HepG2 (cell line): ENCODE measurements around the gene PLEKHG5. TPM values are rescaled to one million over a fixed set of nuclear protein-coding genes. Genes with fewer than 3 reads are reported as not detected.

Experiments used
- ATRX ChIP-seq: sonication (generic); formaldehyde crosslinking; IDR thresholded peaks from 2 replicates; pipeline ENCODE4 v1.4.0; 2020; ENCODE audit warnings: missing genetic modification reagents, borderline replicate concordance
- CEBPB ChIP-seq: IDR thresholded peaks from 2 replicates; pipeline ENCODE4 v1.6.1; 2011; ENCODE audit warnings: low read depth, low read length, improper control_type of control experiment, borderline replicate concordance
- GATA4 ChIP-seq: sonication (generic); IDR thresholded peaks from 2 replicates; pipeline ENCODE4 v1.6.1; 2016; ENCODE audit warnings: antibody characterized with exemption, low read depth, borderline replicate concordance
- HNRNPL ChIP-seq: fragments of 200-400 bp; formaldehyde crosslinking; IDR thresholded peaks from 2 replicates; pipeline ENCODE4 v1.6.1; 2017; ENCODE audit warnings: mild to moderate bottlenecking, low read depth, low read length
- HOXA9 ChIP-seq: sonication (generic); formaldehyde crosslinking; IDR thresholded peaks from 2 replicates; pipeline ENCODE4 v1.8.1; 2022; ENCODE audit warnings: missing genetic modification reagents, mild to moderate bottlenecking, moderate library complexity, borderline replicate concordance
- JUNB ChIP-seq: sonication (generic); formaldehyde crosslinking; IDR thresholded peaks from 2 replicates; pipeline ENCODE4 v1.8.0; 2022; ENCODE audit warnings: missing genetic modification reagents, mild to moderate bottlenecking, borderline replicate concordance
- KDM5B ChIP-seq: sonication (generic); formaldehyde crosslinking; IDR thresholded peaks from 2 replicates; pipeline ENCODE4 v1.4.0; 2020; ENCODE audit warnings: missing genetic modification reagents, mild to moderate bottlenecking, borderline replicate concordance
- MED1 ChIP-seq: sonication (generic); formaldehyde crosslinking; IDR thresholded peaks from 2 replicates; pipeline ENCODE4 v1.4.0; 2020; ENCODE audit warnings: missing genetic modification reagents
- NR2F6 ChIP-seq, 2 experiments: IDR thresholded peaks; 2 replicates each; pipeline ENCODE4 v1.6.1; 2016; ENCODE audit warnings: antibody characterized with exemption in 1 of 2, mild to moderate bottlenecking in 1 of 2
- PAX8 ChIP-seq: sonication (generic); formaldehyde crosslinking; IDR thresholded peaks from 2 replicates; pipeline ENCODE4 v1.8.0; 2022; ENCODE audit warnings: mild to moderate bottlenecking, missing genetic modification reagents, borderline replicate concordance
- SP1 ChIP-seq, 2 experiments: fragments of 450-650 bp in 1 of 2; sonication (generic) in 1 of 2; formaldehyde crosslinking in 1 of 2; IDR thresholded peaks; 2 replicates each; pipeline versions ENCODE4 v1.4.0 to v1.6.1; 2016 to 2020; ENCODE audit warnings: missing genetic modification reagents in 1 of 2
- YY1 ChIP-seq: IDR thresholded peaks from 2 replicates; pipeline ENCODE4 v1.6.1; 2011; ENCODE audit warnings: low read length, low read depth, moderate library complexity, mild to moderate bottlenecking; ENCODE audit not compliant: insufficient read depth, insufficient replicate concordance
- ZFX ChIP-seq: sonication (generic); formaldehyde crosslinking; IDR thresholded peaks from 2 replicates; pipeline ENCODE4 v1.4.0; 2020; ENCODE audit warnings: mild to moderate bottlenecking, low read depth, missing genetic modification reagents, moderate library complexity
- ZNF333 ChIP-seq: sonication (generic); formaldehyde crosslinking; IDR thresholded peaks from 2 replicates; pipeline ENCODE4 v1.4.0; 2020; ENCODE audit warnings: mild to moderate bottlenecking, missing genetic modification reagents, borderline replicate concordance
- ZNF446 ChIP-seq: sonication (generic); formaldehyde crosslinking; IDR thresholded peaks from 2 replicates; pipeline ENCODE4 v1.5.0; 2020; ENCODE audit warnings: mild to moderate bottlenecking, missing genetic modification reagents
- ZNF572 ChIP-seq: sonication (generic); formaldehyde crosslinking; IDR thresholded peaks from 2 replicates; pipeline ENCODE4 v1.5.1; 2020; ENCODE audit warnings: mild to moderate bottlenecking, missing genetic modification reagents
- ZNF724P ChIP-seq: sonication (generic); formaldehyde crosslinking; IDR thresholded peaks from 2 replicates; pipeline ENCODE4 v1.8.0; 2022; ENCODE audit warnings: missing genetic modification reagents, borderline replicate concordance
- polyA plus RNA-seq, 8 experiments: library from polyadenylated mRNA; depleted of rRNA in 3 of 8; stranded (reverse) in 7 of 8; unstranded in 1 of 8; fragments of >200 nt; fragmentation: Illumina TruSeq in 4 of 8; extraction: Trizol in 4 of 8; gene quantifications; 2 replicates each; pipeline versions ENCODE4 v1.2.1 to v1.2.3, GENCODE V29; 2011 to 2016; ENCODE audit warnings: low read depth in 4 of 8, missing spikeins in 1 of 8, mixed read lengths in 1 of 8; ENCODE audit not compliant: insufficient read depth in 1 of 8
- total RNA-seq, 5 experiments: library from RNA; depleted of rRNA; stranded (reverse); fragments of >200 nt; fragmentation: Illumina TruSeq; extraction: Trizol; gene quantifications; 2 replicates each; pipeline ENCODE4 v1.2.3, GENCODE V29; 2016; ENCODE audit warnings: low read depth in 1 of 5
- TF ChIP-seq, protein P1 (sequence below): sonication (generic); formaldehyde crosslinking; IDR thresholded peaks from 2 replicates; pipeline ENCODE4 v1.5.0; 2020; ENCODE audit warnings: mild to moderate bottlenecking, low read depth, missing genetic modification reagents, borderline replicate concordance
- TF ChIP-seq, protein P2 (sequence below): sonication (generic); formaldehyde crosslinking; IDR thresholded peaks from 2 replicates; pipeline ENCODE4 v1.4.0; 2020; ENCODE audit warnings: mild to moderate bottlenecking, missing genetic modification reagents
- TF ChIP-seq, protein P3 (sequence below): sonication (generic); formaldehyde crosslinking; IDR thresholded peaks from 2 replicates; pipeline ENCODE4 v1.4.0; 2020; ENCODE audit warnings: missing genetic modification reagents
- TF ChIP-seq, protein P4 (sequence below): IDR thresholded peaks from 2 replicates; pipeline ENCODE4 v1.6.1; 2016; ENCODE audit warnings: mild to moderate bottlenecking
- TF ChIP-seq, protein P5 (sequence below): sonication (generic); formaldehyde crosslinking; IDR thresholded peaks from 2 replicates; pipeline ENCODE4 v1.5.1; 2020; ENCODE audit warnings: mild to moderate bottlenecking, moderate library complexity, missing genetic modification reagents

Gene PLEKHG5
- total and polyA plus RNA-seq, 2 of the 13 experiments (the other 11 are each of a cell fraction or from before 2014, with no cell fraction given) = 1.9 to 3.5 TPM

DNA sequence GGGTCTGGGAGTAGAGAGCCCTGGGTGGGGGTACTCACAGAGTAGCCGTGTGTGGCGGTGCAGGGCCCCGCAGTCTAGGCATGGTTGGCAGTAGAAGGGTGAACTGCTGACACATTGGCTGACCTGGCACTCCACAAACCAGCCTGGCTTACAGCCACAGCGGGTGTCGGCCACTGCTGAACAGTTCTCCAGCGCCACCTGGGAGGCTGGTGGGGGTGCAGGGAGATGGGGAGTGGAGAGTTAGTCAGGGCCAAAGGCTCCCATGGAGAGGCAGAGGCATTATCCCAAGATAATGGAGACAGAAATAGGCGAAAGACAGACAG, 27.0 kb downstream of the PLEKHG5 start (continued):
- no peak for TF ChIP-seq HOXA9
- TF ChIP-seq, protein P1, sequence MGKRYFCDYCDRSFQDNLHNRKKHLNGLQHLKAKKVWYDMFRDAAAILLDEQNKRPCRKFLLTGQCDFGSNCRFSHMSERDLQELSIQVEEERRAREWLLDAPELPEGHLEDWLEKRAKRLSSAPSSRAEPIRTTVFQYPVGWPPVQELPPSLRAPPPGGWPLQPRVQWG = no peak
- TF ChIP-seq ZNF333 (CRISPR knock-in tag) = no peak
- TF ChIP-seq, protein P2, sequence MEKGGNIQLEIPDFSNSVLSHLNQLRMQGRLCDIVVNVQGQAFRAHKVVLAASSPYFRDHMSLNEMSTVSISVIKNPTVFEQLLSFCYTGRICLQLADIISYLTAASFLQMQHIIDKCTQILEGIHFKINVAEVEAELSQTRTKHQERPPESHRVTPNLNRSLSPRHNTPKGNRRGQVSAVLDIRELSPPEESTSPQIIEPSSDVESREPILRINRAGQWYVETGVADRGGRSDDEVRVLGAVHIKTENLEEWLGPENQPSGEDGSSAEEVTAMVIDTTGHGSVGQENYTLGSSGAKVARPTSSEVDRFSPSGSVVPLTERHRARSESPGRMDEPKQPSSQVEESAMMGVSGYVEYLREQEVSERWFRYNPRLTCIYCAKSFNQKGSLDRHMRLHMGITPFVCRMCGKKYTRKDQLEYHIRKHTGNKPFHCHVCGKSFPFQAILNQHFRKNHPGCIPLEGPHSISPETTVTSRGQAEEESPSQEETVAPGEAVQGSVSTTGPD (CRISPR knock-in tag) = no peak
- TF ChIP-seq GATA4 = no peak
- peak; percentile 45; the same call in 1 of the 2 replicates for TF ChIP-seq KDM5B (CRISPR knock-in tag)
- TF ChIP-seq, protein P3, sequence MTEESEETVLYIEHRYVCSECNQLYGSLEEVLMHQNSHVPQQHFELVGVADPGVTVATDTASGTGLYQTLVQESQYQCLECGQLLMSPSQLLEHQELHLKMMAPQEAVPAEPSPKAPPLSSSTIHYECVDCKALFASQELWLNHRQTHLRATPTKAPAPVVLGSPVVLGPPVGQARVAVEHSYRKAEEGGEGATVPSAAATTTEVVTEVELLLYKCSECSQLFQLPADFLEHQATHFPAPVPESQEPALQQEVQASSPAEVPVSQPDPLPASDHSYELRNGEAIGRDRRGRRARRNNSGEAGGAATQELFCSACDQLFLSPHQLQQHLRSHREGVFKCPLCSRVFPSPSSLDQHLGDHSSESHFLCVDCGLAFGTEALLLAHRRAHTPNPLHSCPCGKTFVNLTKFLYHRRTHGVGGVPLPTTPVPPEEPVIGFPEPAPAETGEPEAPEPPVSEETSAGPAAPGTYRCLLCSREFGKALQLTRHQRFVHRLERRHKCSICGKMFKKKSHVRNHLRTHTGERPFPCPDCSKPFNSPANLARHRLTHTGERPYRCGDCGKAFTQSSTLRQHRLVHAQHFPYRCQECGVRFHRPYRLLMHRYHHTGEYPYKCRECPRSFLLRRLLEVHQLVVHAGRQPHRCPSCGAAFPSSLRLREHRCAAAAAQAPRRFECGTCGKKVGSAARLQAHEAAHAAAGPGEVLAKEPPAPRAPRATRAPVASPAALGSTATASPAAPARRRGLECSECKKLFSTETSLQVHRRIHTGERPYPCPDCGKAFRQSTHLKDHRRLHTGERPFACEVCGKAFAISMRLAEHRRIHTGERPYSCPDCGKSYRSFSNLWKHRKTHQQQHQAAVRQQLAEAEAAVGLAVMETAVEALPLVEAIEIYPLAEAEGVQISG (CRISPR knock-in tag) = 0 out of 2 replicates have a peak, but pooled peaks have one; percentile 16
- TF ChIP-seq, protein P4, sequence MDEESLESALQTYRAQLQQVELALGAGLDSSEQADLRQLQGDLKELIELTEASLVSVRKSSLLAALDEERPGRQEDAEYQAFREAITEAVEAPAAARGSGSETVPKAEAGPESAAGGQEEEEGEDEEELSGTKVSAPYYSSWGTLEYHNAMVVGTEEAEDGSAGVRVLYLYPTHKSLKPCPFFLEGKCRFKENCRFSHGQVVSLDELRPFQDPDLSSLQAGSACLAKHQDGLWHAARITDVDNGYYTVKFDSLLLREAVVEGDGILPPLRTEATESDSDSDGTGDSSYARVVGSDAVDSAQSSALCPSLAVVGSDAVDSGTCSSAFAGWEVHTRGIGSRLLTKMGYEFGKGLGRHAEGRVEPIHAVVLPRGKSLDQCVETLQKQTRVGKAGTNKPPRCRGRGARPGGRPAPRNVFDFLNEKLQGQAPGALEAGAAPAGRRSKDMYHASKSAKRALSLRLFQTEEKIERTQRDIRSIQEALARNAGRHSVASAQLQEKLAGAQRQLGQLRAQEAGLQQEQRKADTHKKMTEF = no peak
- no peak for TF ChIP-seq ZNF446 (CRISPR knock-in tag)
- TF ChIP-seq ZNF724P (CRISPR knock-in tag) = 0 out of 2 replicates have a peak, but pooled peaks have one; percentile 34
- no peak for TF ChIP-seq CEBPB
- TF ChIP-seq SP1 (IDR thresholded peaks at IDR 0.05) = no peak
- TF ChIP-seq SP1 (CRISPR knock-in tag; IDR thresholded peaks at IDR 0.05) = no peak
- TF ChIP-seq YY1 = no peak
- TF ChIP-seq, protein P5, sequence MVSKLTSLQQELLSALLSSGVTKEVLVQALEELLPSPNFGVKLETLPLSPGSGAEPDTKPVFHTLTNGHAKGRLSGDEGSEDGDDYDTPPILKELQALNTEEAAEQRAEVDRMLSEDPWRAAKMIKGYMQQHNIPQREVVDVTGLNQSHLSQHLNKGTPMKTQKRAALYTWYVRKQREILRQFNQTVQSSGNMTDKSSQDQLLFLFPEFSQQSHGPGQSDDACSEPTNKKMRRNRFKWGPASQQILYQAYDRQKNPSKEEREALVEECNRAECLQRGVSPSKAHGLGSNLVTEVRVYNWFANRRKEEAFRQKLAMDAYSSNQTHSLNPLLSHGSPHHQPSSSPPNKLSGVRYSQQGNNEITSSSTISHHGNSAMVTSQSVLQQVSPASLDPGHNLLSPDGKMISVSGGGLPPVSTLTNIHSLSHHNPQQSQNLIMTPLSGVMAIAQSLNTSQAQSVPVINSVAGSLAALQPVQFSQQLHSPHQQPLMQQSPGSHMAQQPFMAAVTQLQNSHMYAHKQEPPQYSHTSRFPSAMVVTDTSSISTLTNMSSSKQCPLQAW (CRISPR knock-in tag) = peak; percentile 61; the same call in 1 of the 2 replicates
- peak; percentile 47; the same call in 1 of the 2 replicates for TF ChIP-seq HNRNPL
- peak; percentile 29; the same call in 1 of the 2 replicates for TF ChIP-seq ZFX
- no peak for TF ChIP-seq JUNB
- 0 out of 2 replicates have a peak, but pooled peaks have one; percentile 10 for TF ChIP-seq MED1
- TF ChIP-seq PAX8 (CRISPR knock-in tag) = no peak
- TF ChIP-seq ATRX = no peak
- TF ChIP-seq NR2F6 (IDR thresholded peaks at IDR 0.05) = no peak
- peak; percentile 11; the same call in 1 of the 2 replicates for TF ChIP-seq NR2F6 (CRISPR knock-in tag; IDR thresholded peaks at IDR 0.05)
- peak; percentile 5; the same call in 1 of the 2 replicates for TF ChIP-seq ZNF572 (CRISPR knock-in tag)
